Measurements from ENCODE around the gene APOLD1. TPM values are rescaled to one million over a fixed set of nuclear protein-coding genes. Genes with fewer than 3 reads are reported as not detected.
A peak's percentile ranks its signal among the peaks of the same experiment; 100 is the strongest.

The APOLD1 gene
- polyA plus RNA-seq, 1 donor (not counting 4 experiments of a cell fraction or from before 2014, with no cell fraction given): 0.34 TPM

DNA sequence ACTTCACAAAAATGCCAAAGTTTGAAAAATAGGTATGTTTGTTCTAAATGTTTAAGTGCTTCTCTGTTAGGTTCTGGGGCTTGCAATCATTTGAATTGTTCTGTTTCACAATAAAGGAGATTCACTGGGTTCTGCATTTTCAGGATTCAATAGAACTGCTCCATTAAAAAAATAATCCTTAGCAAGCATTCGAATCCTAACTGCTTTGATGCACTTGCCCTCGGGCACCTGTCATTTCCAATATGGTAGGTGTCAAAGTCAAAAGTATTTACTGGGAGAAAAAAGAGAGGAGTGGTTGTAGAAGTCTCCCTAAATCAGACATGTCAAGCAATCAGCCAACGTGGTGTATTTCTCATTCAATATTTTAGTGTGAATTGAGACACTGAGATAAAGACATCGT is 5.5 kb downstream of the APOLD1 start:
- Histone ChIP-seq H3K4me3 (ENCODE audit: control insufficient read depth in 2 of 3, extremely low read depth in 1 of 3, insufficient read depth in 2 of 3, low read depth in 1 of 3, low read length in 3 of 3) (no peak overlapping the region), H3K9me3 (ENCODE audit: control insufficient read depth, low read depth, low read length) (no peaks in the 10 kb centered on the region), H3K79me2 (ENCODE audit: control insufficient read depth, insufficient read depth, low read length) (no peaks in the 10 kb centered on the region), H3K27me3 (ENCODE audit: control insufficient read depth, extremely low read depth, insufficient read depth, low read length) (no peaks in the 10 kb centered on the region), H3K36me3 (ENCODE audit: control insufficient read depth in 2 of 2, extremely low read depth in 1 of 2, insufficient read depth in 2 of 2, low read length in 2 of 2) (no peaks in the 10 kb centered on the region), H4K20me1 (ENCODE audit: control insufficient read depth, extremely low read depth, insufficient read depth, low read length) (no peaks in the 10 kb centered on the region), H3K27ac (ENCODE audit: control insufficient read depth, insufficient read depth, low read length) (no peak overlapping the region), H3K9me1 (ENCODE audit: control insufficient read depth, extremely low read depth, insufficient read depth, low read length) (no peaks in the 10 kb centered on the region), H2AFZ (ENCODE audit: control insufficient read depth, low read length) (no peak overlapping the region), H3K4me1 (ENCODE audit: control insufficient read depth, extremely low read depth, insufficient read depth, low read length) (peaks cover 36% of the 10 kb centered on the region), H3K4me2 (ENCODE audit: control insufficient read depth, extremely low read depth, insufficient read depth, low read depth, low read length) (no peak overlapping the region), H3K9ac (ENCODE audit: control insufficient read depth, extremely low read depth, insufficient read depth, low read length) (no peak overlapping the region)
- FAIRE-seq: no peak
- TF ChIP-seq EZH2 (IDR thresholded peaks at IDR 0.05; ENCODE audit: low read length): no peak
- TF ChIP-seq, protein P1, sequence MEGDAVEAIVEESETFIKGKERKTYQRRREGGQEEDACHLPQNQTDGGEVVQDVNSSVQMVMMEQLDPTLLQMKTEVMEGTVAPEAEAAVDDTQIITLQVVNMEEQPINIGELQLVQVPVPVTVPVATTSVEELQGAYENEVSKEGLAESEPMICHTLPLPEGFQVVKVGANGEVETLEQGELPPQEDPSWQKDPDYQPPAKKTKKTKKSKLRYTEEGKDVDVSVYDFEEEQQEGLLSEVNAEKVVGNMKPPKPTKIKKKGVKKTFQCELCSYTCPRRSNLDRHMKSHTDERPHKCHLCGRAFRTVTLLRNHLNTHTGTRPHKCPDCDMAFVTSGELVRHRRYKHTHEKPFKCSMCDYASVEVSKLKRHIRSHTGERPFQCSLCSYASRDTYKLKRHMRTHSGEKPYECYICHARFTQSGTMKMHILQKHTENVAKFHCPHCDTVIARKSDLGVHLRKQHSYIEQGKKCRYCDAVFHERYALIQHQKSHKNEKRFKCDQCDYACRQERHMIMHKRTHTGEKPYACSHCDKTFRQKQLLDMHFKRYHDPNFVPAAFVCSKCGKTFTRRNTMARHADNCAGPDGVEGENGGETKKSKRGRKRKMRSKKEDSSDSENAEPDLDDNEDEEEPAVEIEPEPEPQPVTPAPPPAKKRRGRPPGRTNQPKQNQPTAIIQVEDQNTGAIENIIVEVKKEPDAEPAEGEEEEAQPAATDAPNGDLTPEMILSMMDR (optimal IDR thresholded peaks at IDR 0.05 in 1 of 3, IDR thresholded peaks at IDR 0.05 in 1 of 3, conservative IDR thresholded peaks at IDR 0.05 in 1 of 3; ENCODE audit: extremely low read depth in 1 of 3, insufficient read depth in 2 of 3, low read length in 3 of 3): no peak
- no peak for DNase-seq (ENCODE audit: low read depth, low spot score)
- dilution Hi-C loops (cut with MboI; ENCODE audit: extremely low pct_ligation_motif_present, low sequenced_read_pairs): no loop called here

DNA sequence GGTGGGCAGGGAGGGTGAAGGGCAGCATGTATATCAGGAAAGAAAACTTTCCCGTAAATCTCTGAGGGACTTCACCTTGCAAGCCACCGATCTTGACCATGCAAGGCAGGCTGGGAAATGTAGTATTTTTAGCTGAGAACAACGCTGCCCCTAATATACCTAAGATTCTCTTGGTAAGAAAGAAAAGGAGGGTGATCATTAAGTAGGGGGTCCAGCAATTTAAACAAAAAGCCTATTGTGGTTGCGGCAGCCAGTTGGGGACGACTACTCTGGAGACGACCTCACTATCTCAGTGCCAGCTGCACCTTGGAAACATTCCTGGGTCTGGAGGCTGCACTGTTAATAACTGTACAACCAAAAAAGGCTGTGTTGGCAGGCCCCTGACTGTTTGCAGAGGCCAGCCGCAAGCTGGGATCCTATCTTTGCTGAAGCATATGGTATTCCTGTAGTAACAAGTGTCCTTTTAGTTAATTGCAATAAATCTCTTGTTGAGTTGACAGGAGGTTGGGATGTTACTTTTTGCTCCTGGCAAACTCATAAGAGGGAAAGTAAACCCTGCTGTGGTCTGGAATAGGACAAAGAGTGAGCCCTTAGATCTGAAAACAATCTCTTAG is 6.4 kb downstream of the APOLD1 start:
- TF ChIP-seq EZH2 (IDR thresholded peaks at IDR 0.05; ENCODE audit: low read length): no peak
- TF ChIP-seq, protein P1 (optimal IDR thresholded peaks at IDR 0.05 in 1 of 3, IDR thresholded peaks at IDR 0.05 in 1 of 3, conservative IDR thresholded peaks at IDR 0.05 in 1 of 3; ENCODE audit: extremely low read depth in 1 of 3, insufficient read depth in 2 of 3, low read length in 3 of 3): no peak
- Histone ChIP-seq H3K4me2 (ENCODE audit: control insufficient read depth, extremely low read depth, insufficient read depth, low read depth, low read length) (peak overlapping the region; percentile 73), H3K4me1 (ENCODE audit: control insufficient read depth, extremely low read depth, insufficient read depth, low read length) (peaks cover 32% of the 10 kb centered on the region), H3K9ac (ENCODE audit: control insufficient read depth, extremely low read depth, insufficient read depth, low read length) (peak overlapping the region; percentile 18), H3K9me1 (ENCODE audit: control insufficient read depth, extremely low read depth, insufficient read depth, low read length) (no peaks in the 10 kb centered on the region), H4K20me1 (ENCODE audit: control insufficient read depth, extremely low read depth, insufficient read depth, low read length) (no peaks in the 10 kb centered on the region), H3K36me3 (ENCODE audit: control insufficient read depth in 2 of 2, extremely low read depth in 1 of 2, insufficient read depth in 2 of 2, low read length in 2 of 2) (no peaks in the 10 kb centered on the region), H3K27me3 (ENCODE audit: control insufficient read depth, extremely low read depth, insufficient read depth, low read length) (no peaks in the 10 kb centered on the region), H3K27ac (ENCODE audit: control insufficient read depth, insufficient read depth, low read length) (peak overlapping the region; percentile 2), H2AFZ (ENCODE audit: control insufficient read depth, low read length) (peak overlapping the region; percentile 88), H3K79me2 (ENCODE audit: control insufficient read depth, insufficient read depth, low read length) (no peaks in the 10 kb centered on the region), H3K4me3 (ENCODE audit: control insufficient read depth in 2 of 3, extremely low read depth in 1 of 3, insufficient read depth in 2 of 3, low read depth in 1 of 3, low read length in 3 of 3) (peak overlapping the region in 1 of 3 experiments; percentile 24), H3K9me3 (ENCODE audit: control insufficient read depth, low read depth, low read length) (no peaks in the 10 kb centered on the region)
- FAIRE-seq: peak; percentile 60
- dilution Hi-C loops (cut with MboI; ENCODE audit: extremely low pct_ligation_motif_present, low sequenced_read_pairs): no loop called here
- DNase-seq (ENCODE audit: low read depth, low spot score): no peak
